GM18520 (cell line): ENCODE data around the gene PLPPR3.
"Not testable (repeated sequence)": the region's sequence is repeated elsewhere in the genome, so short reads cannot be mapped to it uniquely, and the experiment has no call there.

Source experiments
- ATAC-seq: cut with Tn5 transposase; IDR thresholded peaks from one replicate; pipeline ENCODE4 v1.9.1; 2021; ENCODE audit not compliant: unreplicated experiment

Gene PLPPR3

DNA sequence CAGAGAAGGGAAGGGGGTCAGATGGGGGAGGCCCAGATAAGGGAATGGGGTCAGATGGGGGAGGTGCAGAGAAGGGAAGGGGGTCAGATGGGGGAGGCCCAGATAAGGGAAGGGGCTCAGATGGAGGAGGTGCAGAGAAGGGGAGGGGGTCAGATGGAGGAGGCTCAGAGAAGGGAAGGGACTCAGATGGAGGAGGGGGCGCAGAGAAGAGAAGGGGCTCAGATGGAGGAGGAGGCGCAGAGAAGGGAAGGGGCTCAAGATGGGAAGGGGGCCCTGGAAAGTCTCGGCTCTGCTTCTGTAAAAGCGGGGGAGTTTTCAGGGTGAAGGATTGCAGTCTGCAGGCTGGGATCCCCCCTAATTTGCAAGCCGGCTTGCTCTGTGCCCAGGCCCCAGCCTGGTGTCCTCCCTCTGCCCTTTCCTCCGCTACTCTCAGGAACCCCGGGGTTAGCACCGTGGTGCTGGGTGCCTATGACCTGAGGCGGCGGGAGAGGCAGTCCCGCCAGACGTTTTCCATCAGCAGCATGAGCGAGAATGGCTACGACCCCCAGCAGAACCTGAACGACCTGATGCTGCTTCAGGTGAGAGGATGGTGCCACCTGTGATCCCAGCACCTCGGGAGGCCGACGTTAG is 7.5 kb upstream of the PLPPR3 start:
- no peak for ATAC-seq

DNA sequence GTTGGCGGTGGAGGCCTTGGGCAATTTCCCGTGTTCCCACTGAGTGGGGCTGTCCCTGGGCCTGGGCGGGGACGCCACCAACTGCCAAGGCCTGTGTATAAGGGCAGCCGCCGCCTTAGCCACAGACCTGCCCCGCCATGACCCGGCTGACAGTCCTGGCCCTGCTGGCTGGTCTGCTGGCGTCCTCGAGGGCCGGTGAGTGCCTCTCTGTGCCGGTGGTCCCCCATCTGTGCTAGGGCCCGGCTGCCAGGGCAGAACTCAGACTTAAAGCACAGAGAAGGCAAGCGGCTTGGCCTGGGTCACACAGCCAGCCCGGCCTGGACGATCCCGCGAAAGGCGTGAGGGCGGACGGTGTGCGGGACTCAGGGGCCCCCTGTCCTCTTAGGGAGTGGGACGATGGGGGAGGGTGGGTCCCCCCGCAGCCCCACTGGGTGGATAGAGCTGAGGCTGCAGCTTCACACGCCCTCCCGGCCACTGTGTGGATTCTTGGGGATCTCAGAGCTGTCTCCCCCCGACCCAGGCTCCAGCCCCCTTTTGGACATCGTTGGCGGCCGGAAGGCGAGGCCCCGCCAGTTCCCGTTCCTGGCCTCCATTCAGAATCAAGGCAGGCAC is 6.1 kb upstream of the PLPPR3 start, which contains the start of gene AZU1:
TSS of gene AZU1 (plus strand) at position 128 of the 612 bp plus-strand sequence. CDS start at position 138, 10 bp downstream.
- no peak for ATAC-seq

DNA sequence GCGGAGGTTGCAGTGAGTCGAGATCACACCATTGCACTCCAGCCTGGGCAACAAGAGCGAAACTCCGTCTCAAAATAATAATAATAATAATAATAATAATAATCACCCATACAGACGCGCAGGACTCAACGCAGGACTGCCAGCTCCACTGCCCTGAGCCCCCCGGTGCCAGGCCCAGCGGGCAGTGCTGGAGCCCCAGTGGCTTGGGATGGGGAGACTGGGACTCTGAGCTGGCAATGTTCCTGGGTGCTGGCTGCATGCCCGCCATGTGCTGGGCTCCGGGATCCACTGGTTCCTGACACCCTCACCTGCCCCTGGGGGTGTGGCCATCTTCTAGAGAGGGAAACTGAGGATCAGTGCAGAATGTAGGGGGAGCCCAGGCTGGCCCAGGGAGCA is 5.6 kb upstream of the PLPPR3 start:
- no peak for ATAC-seq

DNA sequence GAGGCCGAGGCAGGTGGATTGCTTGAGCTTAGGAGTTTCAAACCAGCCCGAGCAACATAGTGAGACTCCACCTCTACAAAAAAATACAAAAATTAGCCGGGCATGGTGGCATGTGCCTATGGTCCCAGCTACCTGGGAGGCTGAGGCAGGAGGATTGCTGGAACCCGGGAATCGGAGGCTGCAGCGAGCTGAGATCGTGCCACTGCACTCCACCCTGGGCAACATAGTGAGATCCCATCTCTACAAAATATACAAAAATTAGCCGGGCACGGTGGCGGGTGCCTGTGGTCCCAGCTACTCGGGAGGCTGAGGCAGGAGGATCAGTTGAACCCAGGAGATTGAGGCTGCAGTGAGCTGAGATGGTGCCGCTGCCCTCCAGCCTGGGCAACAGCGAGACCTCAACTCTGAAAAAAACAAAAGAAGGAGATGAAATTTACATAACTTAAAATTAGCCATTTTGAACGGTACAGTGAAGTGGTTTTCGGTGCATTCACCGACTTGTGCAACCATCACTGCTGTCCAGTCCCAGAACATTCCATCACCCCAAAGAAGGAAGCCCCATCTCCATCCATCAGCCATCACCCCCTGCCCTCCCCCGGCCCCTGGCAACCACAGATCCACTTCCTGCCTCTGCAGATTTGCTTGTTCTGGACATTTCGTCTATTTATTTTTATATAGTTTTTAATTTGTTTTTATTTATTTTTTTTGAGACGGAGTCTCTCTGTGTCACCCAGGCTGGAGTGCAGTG is 4.3 kb upstream of the PLPPR3 start:
- no peak for ATAC-seq

DNA sequence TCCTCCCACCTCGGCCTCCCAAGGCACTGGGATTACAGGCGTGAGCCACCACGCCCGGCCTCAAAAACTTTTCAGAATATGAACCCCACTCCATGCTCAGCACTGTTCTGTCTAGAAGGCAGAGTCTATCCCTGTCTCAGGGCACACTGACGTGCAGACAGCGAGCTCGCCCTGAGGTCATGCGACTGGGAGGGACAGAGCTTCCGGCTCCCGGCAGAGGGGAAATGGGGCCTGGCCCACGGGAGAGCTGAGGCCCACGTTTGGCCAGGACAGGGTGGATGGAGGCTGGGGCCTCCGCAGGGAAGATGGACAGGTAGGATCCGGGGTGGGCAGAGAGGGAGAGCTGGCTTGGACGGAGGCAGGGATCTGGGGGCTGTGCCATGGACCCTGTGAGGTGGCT is 3.1 kb upstream of the PLPPR3 start:
- no peak for ATAC-seq

DNA sequence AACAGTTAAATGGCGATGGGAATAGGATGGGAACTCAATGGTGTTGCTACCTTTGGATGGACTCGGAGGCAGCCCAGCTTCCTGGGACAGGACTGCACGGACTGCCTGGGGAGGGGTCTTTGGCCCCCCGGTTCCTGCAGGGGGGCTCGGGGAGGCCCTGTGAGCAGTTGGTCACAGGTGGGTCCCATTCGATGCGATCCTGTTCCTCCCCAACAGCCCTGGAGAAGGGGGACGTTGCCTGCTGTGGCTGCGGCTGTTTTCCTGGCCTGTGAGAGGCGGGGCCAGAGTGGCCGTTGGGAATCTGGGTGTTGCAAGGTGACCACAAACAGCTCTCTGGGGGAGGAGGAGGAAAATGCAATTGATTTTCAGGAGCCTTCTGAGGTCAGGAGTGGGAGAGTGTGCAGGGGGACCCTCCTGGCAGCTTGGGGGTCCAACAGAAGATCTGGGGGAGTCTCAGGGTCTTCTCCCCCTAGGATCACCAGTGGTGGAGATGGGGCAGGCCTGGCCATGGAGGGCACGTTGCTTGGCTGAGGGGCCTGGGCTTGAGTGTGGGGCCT is 1.9 kb upstream of the PLPPR3 start:
- no peak for ATAC-seq

DNA sequence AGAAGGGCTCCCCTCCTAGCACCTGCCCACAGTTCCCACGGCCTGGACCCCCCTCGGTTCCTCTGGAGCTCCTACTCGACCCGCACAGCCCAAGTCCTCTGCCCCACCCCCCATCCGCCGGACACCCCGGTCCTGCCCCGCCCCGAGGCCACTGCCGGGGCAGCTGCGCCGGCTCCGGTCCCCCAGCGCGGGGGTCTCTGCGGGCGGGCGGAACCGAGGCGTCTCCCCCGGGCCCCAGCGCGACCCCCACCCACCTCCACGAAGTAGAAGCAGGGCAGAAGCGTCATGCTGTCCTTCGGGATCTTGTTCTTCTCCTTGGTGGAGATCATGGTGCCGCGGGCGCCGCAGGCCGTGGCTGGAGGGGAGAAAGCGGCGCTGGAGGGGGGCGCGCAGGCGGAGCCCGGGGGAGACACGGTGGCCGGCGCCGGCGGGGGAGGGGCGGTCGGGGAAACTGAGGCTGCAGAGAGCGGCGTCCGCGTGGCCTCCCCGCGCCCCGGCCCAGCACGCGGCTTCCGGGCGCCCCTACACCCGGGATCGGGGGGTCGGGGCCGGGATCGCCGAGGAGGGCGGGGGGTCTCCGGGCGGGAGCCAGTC is 427 bp downstream of the PLPPR3 start:
- ATAC-seq = no peak

DNA sequence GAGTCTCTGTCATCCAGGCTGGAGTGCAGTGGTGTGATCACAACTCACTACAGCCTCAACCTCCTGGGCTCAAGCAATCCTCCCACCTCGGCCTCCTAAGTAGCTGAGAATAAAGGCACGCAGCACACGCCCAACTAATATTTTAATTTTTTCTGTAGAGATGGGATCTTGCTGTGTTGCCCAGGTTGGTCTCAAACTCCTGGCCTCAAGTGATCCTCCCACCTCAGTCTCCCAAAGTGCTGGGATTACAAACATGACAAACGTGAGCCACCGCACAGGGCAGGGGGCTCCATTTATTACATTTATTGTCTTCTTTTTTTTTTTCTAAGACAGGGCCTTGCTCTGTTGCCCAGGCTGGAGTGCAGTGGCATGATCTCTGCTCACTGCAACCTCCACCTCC is 1.5 kb downstream of the PLPPR3 start:
- not testable (repeated sequence) for ATAC-seq

DNA sequence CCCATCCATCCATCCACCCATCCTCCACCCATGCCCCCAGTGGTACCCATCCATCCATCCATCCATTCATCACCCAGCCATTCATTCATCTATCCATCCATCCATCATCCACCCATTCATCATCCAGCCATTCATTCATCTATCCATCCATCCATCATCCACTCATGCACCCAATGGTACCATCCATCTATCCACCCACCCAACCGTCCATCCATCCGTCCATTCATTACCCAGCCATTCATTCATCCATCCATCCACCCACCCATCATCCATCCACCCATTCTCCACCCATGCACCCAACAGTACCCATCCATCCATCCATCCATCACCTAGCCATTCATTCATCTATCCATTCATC is 5.3 kb downstream of the PLPPR3 start:
- ATAC-seq = no peak

DNA sequence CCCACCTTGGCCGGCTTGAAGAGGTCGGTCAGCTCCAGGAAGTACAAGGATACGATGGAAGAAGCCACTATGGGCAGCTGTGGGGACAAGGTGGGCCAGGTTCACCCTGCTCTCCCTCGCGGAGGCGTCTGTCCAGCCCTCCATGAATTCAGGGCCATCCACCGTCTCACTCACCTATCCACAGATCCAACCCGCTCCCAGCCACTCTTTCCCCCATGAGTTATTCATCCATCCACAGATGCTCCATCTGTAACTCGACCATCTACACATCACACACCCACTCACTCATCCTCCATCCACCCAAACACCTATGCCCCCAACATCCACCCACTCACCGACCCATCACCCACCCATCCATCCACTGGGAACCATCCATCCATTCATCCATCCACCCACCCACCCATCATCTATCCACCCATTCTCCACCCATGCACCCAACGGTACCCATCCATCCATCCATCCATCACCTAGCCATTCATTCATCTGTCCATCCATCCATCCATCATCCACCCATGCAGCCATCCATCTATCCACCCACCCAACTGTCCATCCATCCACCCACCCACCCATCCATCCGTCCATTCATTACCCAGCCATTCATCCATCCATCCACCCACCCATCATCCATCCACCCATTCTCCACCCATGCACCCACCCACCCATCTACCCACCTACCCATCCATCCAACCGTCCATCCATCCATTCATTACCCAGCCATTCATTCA is 5.8 kb downstream of the PLPPR3 start:
- ATAC-seq = no peak

DNA sequence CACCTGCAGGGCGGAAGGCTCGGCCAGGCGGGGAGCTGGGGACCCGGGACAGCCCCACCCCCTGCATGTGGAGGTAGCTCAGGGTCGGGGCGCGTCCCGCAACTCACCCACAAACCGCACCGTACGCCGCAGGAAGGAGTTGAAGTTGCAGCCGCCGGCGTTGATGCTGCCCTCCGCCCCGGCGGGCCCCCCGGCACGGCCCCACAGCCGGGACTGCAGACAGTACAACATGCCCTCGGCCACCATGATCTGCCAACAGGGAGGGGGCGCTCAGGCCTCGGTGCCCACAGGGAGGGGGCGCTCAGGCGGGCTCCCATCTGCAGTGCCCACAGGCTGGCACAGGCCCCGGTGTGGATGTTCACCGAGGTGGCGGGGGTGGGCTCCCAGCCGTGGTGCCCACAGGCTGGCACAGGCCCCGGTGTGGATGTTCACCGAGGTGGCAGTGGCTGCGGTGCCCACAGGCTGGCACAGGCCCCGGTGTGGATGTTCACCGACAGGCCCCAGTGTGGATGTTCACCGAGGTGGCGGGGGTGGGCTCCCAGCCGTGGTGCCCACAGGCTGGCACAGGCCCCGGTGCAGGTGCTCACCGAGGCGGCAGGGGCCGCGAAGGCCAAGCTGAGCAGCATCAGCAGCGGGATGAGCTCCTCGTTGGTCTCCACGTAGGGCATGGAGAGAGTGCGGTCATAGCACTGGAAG is 6.5 kb downstream of the PLPPR3 start:
- ATAC-seq = no peak

DNA sequence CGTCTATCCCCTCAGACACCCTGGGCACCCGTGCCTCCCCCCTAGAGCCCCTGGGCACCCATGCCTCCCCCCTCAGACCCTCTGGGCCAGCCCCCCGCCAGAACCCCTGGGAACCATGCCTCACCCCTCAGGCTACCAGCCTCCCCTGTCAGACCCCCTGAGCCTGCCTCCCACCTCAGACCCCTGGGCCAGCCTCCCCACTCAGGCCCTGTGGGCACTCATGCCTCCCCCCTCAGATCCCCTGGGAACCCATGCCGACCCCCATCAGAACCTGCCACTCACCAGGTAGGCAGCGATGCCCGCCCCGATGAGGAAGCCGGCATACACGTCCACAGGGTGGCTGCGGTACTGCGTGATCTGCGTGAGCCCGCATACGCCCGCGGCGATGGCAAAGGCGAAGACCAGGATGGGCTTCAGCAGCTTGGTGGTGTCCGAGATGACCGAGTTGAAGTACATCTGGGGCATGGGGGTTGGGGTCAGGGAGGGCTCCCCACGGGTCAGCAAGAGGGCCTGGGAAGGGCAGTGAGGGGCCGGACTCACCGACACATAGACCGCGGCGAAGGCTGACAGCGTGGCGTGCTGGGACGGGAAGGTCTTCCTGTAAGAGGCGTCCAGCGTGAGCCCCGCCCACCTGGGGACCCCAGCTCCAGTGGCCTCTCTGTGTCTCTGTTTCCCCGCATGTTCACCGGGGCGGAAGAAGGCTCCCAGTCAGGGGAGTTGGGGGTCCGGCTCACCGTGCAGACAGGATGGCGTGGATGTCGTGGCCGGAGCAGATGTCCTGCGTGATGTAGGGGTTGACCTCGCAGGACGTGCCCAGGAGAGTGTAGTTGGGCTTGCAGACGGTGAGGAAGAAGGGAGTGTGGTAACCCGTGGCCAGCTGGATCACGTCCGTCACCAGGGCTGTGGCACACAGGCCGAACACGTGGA is 7.3 kb downstream of the PLPPR3 start:
- ATAC-seq = no peak

DNA sequence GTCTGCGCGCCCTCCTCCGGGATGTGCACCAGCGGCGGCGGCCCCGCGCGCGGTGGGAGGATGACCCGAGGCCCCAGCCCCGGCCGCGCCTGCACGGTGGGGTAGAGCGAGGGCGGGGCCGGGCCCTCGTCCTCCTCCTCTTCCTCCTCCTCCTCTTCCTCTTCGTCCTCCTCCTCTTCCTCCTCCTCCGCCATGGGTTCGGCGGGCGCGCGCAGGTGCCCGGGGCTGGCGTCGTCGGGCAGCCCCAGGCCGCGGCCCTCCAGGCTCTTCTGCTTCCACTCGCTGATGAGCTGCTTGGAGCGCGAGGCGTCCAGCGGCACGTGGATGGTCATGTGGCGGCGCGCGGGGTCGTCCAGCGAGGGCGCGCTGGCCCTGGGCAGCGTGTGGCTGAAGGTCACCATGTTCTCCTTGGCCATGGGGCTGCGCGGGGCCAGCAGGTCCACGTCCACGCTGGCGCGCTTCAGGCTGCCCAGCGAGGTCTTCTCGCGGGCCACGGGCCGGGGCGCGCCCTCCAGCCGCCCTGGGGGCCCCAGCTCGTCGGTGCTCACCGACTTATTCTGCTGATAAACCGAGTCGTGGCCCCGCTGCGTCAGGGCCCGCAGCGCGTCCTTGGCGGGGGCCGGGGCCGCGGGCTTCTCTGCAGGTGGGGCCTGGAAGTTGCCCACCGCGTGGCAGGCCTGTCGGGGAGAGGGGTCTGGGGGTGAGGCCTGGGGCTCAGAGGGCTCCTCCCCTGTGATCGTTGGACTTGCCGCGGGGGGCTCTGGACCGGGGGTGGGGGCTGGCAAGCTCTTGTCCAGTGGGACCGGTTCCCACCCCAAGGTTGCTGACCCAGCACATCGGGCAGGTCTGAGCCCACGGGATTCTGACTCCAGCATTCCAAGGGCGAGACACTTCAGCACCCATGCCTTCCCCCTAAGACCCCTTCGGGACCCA is 8.3 kb downstream of the PLPPR3 start:
- ATAC-seq = no peak

DNA sequence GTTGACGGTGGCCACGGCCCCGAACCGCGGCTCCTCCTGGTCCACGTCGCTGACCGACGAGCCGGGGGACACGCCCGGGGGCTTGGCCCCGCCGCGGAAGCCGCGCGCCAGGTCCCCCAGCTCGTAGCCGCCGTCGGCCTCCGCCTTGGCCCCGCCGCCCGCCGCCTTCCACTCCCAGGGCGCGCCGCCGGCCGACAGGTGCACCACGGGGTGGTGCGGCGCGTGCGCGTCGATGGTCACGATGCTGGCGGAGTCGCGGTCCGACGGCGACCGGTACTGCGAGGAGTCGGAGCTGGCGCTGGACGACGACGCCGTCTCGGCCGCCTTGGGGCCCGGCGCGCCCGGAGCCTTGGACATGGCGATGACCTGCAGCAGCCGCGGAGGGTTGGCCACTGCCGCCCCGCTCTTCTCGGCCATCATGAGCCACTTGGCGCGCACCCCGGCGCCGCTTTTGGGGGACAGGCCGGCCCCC is 9.0 kb downstream of the PLPPR3 start:
- ATAC-seq = no peak

DNA sequence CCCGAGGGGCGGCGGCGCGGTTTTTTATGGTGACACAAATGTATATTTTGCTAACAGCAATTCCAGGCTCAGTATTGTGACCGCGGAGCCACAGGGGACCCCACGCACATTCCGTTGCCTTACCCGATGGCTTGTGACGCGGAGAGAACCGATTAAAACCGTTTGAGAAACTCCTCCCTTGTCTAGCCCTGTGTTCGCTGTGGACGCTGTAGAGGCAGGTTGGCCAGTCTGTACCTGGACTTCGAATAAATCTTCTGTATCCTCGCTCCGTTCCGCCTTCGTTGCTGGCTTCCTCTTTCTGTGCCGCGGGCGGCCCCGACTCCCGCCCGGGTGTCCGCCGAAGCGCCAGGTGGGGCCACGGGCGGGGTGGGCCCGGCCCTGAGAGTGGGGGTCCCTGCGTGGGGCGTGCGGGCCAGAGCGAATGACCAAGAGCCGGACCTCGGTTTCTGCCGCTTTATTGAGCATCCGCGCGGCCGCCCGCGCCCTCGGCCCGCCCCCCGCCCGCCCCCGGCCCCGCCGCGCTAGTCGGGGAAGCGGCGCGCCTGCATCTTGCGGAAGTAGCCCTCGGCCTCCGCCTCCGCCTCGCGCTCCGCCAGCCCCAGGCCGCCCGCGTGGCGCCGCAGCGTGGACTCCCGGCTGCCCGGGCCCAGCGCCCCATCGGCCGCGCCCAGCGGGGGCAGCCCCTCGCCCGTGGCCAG is 9.6 kb downstream of the PLPPR3 start:
- ATAC-seq = no peak

DNA sequence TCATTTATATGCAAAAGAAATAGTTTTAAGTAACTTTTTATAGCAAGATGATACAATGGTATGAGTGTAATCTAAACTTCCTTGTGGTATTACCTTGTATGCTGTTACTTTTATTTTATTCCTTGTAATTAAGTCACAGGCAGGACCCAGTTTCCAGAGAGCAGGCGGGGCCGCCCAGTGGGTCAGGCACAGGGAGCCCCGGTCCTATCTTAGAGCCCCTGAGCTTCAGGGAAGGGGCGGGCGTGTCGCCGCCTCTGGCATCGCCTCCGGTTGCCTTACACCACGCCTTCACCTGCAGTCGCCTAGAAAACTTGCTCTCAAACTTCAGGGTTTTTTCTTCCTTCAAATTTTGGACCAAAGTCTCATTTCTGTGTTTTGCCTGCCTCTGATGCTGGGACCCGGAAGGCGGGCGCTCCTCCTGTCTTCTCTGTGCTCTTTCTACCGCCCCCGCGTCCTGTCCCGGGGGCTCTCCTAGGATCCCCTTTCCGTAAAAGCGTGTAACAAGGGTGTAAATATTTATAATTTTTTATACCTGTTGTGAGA is 10.2 kb downstream of the PLPPR3 start:
- ATAC-seq = no peak

DNA sequence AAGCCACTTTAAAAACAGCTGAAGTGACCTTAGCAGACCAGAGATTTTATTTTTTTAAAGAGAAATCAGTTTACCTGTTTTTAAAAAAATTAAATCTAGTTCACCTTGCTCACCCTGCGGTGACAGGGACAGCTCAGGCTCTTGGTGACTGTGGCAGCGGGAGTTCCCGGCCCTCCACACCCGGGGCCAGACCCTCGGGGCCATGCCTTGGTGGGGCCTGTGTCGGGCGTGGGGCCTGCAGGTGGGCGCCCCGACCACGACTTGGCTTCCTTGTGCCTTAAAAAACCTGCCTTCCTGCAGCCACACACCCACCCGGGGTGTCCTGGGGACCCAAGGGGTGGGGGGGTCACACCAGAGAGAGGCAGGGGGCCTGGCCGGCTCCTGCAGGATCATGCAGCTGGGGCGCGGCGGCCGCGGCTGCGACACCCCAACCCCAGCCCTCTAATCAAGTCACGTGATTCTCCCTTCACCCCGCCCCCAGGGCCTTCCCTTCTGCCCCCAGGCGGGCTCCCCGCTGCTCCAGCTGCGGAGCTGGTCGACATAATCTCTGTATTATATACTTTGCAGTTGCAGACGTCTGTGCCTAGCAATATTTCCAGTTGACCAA is 10.8 kb downstream of the PLPPR3 start:
- no peak for ATAC-seq
